G401.6 (cell line): ENCODE data around the gene LRRC17.
"Not testable (repeated sequence)": the region's sequence is repeated elsewhere in the genome, so short reads cannot be mapped to it uniquely, and the experiment has no call there.

ENCODE experiments used
- FAIRE-seq: peaks from 2 replicates; lab custom pipeline; 2012; peaks lifted over from hg19 to GRCh38; lab: Jason Lieb, UNC

LRRC17 gene

DNA sequence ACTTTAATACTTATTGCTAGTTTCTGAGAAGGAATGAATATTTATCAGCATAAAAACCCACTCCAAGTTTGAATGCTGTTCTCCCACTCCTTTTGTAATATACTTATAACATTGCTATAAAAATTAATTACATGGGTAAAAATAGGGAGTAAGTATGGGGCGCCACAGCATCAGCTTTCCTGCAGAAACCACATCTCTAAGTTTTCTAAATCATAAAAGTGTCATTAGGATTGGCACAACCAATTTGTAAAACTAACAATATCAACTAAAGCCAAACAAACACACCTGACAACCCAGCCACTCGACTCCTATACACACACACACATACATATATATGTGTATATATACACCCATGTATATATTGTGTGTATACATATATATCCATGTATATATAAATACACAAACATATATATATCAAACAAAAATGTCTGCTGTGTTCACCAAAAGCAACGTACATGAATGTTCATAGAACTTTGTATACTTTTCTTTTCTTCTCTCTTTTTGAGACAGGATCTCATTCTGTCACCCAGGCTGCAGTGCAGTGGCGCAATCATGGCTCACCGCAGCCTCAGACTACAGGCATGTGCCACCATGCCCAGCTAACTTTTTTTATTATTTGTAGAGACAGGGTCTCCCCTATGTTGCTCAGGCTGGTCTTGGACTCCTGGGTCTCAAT lies 14.8 kb upstream of the LRRC17 start:
- no peak for FAIRE-seq

DNA sequence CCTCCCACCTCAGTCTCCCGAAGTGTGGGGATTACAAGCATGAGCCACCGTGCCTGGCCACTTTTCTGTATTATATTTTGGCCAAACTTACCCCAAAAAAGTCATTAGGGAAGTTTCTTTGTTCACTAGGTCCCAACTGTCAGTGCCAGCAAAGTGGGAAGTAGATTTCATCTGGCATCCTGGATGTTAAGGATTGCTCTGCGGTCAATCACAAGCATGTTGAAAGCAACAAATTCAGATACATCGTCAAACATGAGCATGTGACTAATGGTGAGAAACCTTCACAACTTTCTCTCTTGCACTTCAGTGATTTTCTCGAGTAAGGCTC lies 14.3 kb upstream of the LRRC17 start:
- FAIRE-seq: no peak

DNA sequence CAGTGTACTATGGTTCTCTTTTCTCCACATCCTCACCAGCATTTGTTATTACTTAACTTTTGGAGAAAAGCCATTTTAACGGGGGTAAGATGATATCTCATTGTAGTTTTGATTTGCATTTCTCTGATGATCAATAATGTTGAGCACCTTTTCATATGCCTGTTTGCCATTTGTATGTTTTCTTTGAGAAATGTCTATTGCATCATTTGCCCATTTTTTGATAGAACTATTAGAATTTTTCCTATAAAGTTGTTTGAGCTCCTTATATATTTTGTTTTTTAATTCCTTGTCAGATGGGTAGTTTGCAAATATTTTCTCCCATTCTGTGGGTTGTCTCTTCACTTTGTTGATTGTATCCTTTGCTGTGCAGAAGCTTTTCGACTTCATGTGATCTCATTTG lies 10.7 kb upstream of the LRRC17 start:
- FAIRE-seq: not testable (repeated sequence)

DNA sequence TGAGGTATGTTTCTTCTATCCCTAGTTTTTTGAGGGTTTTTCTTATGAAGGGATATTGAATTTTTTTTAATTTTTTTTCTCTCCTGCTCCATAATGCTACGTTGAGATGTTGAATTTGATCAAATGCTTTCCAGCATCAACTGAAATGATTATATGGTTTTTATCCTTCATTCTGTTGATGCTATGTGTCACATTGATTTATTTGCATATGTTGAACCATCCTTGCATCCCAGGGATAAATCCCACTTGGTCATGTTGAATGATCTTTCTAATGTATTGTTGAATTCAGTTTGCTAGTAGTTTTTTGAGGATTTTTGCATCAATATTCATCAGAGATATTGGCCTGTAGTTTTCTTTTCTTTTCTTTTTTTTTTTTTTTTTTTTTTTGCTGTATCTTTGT lies 9.2 kb upstream of the LRRC17 start:
- not testable (repeated sequence) for FAIRE-seq

DNA sequence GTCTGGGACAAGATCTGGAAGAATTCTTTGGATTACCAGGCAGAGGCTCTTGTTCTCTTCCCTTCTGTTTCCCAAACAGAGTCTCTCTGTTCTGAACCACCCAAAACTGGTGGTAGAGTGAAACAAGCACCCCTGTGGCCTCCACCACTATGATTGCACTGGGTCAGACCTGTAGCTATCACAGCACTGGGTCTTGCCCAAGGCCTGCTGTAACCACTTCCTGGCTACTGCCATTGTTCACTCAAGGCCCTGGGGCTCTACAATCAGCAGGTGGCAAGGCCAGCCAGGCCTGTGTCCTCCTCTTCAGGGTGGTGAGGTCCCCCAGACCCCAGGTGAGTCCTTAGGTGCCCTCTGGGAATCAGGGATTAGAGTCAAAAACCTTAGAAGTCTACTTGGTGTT lies 4.1 kb upstream of the LRRC17 start:
- no peak for FAIRE-seq

DNA sequence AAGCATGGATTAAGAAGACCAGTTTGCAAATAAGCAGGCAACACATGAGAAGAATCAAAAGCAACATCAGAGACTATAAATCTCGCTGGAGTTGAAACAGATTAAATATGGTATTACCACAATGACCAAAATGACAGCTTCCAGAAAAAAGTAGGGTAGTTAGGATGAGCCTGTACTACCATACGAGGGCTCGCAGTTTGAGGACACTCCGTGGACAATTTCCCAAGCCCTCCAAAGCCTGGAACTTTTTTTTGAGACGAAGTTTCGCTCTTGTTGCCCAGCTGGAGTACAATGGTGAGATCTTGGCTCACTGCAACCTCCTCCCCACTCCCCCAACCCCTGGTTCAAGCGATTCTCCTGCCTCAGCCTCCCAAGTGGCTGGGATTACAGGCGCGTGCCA lies 1.0 kb downstream of the LRRC17 start:
- FAIRE-seq: no peak

DNA sequence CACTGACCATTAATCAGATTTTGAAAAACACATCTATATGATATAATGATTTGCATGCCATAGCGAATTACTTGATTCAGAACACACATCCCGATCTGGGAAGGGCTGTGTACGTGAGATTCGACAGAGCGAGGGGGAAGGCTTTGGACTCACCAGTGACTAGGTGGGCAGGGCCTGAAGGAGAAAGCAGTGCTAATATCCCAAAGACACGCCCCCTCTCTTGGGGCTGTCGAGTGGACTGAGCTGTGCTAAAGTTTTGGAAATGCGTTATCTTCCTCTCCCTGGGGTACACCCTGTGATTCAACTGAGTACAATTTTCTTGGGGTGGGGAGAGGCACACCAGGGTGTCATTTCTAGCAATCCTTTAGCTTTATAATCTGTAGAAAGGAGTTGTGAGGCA lies 1.8 kb downstream of the LRRC17 start:
- FAIRE-seq: no peak

DNA sequence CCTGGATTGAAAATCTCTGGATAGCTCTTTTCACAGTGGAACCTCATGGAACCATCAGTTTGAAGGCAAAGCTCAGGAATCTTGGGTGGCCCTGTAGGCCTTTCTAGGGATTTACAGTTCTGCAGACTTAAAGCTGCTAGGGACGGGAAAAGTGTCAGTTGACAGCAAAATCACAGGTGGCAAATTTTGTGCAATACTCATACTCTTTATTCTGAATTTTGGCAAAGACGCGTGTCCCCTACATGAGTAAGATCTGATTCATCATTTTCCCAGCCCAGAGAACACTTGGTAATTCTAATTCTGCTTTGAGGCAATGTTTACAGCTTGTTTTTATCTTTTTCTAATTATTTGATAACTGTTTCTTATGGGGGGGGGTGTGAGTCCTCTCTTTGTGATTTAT lies 3.6 kb downstream of the LRRC17 start:
- FAIRE-seq: no peak

DNA sequence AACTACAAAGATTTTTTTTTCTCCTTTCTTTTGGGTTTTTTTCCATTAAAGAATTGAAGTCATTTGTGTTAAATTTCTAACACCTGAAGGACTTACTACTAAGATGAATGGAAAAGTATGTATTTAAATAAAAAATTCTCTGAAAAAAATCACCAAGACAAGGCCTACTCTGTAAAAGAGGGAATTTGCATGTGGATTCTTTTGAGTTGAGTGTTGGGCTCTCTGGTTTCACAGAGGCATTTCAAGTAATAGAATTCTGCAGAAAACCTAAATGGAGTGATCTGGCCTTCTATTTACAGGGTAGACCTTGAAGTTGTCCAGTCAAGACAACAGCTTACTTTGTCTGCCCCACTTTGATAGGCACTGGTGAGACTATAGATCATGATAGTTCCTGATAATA lies 4.1 kb downstream of the LRRC17 start:
- FAIRE-seq: no peak

DNA sequence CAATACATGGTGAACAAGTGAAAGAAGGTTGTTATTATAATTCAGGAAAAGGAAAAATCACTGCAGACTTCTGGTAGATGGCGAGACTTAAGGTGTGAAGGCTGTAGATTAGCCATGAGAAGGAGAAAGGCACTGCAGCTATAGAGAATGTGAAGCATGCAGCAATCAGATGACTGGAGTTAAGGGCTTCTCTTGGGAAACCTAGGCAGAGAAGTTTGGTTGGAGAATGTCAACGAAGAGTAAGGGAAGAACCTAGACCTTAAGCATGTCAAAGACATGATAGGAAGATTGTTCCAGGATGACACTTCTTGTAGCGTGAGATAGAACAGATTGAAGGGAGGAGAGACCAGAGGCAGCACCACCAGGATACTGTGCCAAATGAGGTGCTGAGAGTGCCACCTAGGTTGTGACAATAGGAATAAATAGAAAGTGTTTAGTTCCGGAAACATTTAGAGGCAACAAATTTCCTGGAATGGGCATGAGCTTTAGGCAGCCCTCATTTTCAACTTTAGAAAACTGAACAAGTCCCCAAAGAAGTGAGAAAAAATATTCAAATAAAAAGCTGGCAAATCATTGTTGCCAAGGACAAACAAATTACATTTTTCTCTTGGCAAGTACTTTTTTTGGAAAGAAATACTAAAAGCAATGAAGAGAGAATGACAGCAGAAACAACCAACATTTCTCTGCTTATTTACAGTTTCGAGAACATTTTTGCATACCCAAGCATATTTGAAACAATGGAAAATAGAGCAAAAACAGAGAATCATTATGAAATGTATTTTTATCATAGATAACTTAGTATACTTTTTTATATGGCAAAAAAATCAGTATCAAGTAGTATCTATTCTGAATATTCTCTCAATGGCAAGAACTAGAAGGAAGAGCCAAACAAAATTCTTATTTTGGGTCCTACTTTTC lies 4.9 kb downstream of the LRRC17 start:
- FAIRE-seq: no peak

DNA sequence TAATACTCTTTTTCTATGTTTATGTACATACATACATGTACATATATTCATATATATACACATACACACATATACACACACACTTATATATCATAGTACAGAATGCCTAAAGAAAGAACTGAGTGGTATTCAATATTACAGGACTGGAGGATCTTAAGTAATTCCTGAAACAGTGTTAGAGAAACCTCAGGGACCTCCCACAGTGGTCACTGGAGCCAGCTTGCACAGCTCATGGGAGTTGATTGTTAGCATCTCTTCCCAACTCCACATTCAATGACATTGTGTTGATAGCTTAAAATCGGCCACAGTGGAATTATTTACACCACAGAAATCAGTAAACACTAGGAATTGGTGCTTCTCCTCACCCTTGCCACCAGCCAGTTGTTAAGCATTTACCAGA lies 6.0 kb downstream of the LRRC17 start:
- no peak for FAIRE-seq

DNA sequence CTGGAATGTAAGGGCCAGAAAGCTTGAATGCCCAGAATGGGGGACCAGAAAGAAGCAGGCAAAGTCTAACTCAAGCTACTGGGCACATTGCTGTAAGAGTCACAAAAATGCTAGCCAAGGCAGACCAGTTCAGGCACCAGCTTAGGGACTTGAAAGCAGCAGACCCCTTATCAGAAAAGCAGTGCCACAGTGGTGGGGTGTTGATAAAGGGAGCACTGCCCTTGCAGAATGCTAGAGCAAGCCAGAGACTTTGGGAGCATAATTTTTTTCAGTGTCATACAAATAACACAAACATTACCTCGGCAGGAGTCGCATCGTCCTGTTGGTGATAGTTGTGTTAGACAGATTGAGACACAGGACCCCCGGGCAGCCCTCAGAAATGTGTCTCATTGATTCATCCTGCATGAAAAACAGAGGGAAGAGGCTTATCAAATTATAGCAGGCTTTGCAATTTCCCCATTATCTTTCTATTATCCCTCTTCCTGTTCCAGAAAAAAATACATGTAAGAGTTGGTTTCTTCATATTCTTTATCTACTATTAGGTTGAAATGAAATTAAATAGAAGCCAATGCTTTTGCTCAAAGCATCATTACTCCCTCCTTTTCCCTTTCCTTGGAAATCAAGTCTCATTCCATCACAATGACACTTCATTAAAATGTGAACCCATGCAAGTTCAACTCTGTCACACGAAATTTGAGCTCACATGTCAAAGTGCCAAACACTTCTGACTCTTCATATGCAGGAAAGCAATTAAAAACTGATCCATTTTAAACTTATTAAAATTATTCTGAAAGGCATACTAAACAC lies 13.4 kb downstream of the LRRC17 start:
- FAIRE-seq: no peak

DNA sequence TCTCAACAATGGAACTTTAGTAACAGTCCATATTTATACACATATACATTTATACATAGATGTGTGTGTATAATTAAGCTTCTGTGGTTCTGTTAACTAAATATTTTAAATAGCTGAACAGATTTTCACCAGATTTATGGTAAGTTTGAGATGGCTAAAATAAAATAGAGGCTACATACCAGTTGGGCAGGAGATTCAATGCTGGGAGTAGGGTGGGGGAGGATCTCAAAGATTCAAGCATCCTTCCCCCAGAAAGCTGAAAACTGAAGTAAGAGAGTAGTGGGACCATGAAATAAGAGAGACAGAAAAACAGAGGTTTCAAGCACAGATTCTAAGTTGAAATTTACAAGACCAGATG lies 14.0 kb downstream of the LRRC17 start:
- FAIRE-seq: no peak

DNA sequence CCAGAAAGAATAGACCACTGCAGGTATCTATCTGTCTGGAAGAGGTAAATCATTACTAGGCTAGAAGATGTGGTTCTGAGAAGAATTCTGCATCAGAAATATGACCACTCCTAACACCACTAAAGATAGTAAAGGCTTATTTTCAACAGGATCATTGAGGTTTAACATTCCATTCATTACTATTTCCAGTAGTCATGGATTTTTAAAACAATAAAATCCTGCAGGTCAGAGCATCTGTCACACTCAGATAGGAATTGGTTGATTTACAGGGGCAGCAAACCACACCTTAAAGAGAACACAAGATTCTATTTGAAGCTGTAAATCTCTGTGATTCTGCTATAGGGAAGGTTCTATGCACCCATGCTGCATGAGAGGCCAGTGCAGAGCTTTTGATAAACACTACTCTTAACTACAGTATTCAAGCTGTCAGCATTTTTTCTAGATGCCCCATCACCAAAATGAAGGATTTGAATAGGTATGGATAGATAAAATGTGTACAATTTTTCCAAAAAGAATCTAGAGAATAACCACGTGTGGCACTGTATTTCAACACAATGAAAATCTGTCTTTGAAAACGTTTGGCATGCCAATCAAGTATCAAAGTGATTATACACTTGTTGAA lies 14.6 kb downstream of the LRRC17 start:
- FAIRE-seq: no peak

DNA sequence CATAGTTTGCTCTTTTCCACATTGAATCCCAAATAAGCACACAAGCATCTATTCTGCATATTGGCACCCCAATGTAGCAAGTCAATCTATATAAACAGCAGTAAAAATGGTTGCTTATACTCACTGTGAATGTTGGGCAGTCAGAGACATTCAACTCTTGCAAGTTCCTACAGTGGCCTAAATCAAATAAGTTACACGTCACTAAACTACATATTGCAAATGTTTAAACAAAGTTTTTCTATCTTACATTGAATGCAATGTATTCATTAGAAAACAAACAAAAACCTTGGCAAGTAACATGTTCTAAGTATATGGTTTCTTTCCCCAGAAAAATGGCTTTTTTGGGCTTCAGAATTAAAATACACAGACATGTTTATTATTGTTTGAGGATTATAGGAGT lies 19.0 kb downstream of the LRRC17 start:
- FAIRE-seq: no peak

DNA sequence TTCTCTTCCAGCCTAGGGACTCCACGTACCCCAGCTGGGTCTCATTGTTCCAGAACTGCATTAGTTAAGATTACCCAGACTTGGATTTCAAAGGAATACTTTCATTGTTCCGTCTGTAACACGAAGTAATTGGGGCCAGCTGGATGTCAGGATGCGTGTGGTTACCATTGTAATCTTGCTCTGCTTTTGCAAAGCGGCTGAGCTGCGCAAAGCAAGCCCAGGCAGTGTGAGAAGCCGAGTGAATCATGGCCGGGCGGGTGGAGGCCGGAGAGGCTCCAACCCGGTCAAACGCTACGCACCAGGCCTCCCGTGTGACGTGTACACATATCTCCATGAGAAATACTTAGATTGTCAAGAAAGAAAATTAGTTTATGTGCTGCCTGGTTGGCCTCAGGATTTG lies 21.0 kb downstream of the LRRC17 start:
- no peak for FAIRE-seq

DNA sequence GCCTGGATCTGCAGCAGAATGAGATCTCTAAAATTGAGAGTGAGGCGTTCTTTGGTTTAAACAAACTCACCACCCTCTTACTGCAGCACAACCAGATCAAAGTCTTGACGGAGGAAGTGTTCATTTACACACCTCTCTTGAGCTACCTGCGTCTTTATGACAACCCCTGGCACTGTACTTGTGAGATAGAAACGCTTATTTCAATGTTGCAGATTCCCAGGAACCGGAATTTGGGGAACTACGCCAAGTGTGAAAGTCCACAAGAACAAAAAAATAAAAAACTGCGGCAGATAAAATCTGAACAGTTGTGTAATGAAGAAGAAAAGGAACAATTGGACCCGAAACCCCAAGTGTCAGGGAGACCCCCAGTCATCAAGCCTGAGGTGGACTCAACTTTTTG lies 21.4 kb downstream of the LRRC17 start:
- FAIRE-seq: no peak

DNA sequence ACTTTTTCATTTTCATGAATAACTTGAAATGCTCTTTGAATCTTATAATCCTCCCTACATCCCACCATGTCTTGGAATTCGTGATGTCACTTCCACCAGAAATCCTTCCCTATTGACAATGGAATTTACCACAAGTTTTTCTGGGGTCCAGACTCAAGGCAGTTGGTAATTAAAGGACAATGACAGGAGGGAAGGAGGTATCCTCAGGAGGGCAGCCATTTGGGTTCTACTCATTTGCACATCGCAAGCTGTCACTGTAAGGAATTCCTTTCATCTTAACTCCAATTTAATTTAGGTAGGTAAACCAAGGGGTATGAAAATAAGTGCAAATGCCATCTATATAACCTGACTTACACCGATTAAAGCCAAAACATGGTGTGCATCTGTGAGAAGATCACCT lies 21.9 kb downstream of the LRRC17 start:
- FAIRE-seq: no peak

DNA sequence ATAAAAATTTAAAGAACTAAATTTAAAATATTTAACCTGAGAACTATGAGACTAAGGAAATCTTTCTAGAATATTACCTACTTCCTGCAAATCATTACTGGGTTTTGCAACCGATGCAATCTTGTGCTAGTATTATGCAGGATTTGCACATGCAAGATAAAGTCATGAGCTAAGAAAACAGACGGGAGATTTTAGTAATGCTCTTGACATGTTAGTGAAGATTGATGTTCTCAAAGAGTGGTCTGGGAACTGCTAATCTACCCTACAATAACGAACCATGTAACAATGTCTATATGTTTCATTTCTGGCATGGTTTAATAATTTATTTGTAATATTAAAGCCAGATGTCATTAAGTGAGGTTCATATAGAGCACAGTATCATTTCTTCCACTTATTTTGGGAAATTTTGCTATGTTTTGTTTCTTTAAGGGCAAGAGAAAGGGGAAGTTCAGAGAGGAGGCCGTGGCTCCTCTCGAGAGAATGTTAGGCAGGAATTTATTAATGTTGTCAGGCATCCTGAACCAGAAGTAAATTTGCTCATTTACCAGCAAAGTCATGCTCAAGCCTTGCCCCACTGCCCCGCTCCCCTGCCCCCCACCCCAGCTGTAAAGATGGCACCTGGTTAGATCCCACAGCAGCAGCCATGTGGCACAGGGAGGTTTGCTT lies 22.8 kb downstream of the LRRC17 start:
- FAIRE-seq: no peak

DNA sequence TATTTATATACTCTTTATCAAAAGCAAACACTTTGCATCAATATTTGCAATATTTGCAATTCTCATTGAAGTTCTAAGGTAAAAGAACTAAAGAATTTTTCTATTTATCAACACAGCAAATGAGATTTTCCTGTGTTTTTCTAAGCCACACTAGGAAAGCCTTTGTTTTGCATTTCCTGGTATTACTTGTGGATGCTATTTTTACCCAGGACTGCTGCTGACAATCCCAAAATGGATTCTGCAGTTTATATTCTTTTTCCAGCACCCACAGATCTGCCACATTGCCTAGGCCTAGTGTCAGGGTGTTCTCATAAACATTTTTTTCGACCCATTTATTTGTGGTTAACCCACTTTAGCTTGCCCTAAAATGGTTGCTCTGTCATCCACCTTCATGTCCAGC lies 25.9 kb downstream of the LRRC17 start:
- no peak for FAIRE-seq

DNA sequence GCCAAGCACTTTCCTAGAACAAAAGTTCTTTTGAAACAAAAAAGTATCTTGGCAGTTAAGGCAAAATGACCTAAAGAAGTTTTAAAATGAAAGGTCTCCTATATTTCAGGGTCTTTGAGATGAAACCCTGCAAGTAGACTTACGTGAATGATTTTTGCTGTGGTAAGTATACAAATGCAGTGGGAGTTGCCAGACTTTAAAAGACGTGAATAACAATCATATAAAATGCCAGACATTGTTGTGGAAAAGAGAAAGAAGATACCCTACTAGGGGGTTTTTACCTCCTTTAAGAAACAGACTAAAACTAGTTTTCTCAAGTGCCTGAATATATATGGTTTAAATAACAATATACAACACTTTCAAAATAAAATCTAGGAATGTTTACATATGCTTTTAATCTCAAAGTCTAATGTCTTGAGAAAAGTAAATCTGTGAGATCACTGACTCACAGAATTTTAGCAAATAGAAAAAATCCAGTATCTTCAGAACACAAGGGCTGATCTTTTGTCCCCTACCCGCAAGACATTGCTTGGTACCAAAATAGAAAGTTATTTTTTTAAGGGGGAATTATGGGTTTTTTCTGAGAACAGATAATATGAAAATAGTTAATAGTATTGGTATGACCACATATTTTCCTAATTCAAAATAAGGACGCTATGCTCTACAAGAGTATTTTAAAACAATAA lies 29.5 kb downstream of the LRRC17 start:
- FAIRE-seq: no peak

DNA sequence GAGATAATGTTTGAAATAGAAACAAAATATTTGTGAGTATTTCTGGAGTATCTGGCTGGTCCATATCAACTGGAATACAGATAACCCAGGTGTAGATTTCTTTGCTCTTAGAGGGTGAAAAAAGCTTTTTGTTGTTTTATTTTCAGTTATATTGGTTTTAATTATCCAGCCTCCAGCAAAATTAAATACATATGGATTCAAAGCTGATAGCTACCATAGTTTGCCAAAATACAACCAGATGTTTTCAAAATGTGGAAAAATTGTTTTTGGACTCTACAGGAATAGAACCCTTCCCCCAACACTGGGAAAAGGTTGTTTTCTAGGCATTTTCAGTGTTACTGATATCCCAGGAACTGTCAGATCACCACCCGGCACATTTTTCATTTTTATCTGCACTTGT lies 30.1 kb downstream of the LRRC17 start:
- no peak for FAIRE-seq
